Measurements from ENCODE around the gene KRTAP10-5. TPM values are rescaled to one million over a fixed set of nuclear protein-coding genes. Genes with fewer than 3 reads are reported as not detected.
"Not testable (repeated sequence)": the region's sequence is repeated elsewhere in the genome, so short reads cannot be mapped to it uniquely, and the experiment has no call there.

The KRTAP10-5 gene
- not detected for total RNA-seq

- peaks cover 32% of the 10 kb centered on the region for H3K9me3 Mint-ChIP-seq
- H3K4me1 Mint-ChIP-seq (ENCODE audit: low read depth), result peaks cover 10% of the 10 kb centered on the region
- H3K36me3 Mint-ChIP-seq (ENCODE audit: low read depth); intact Hi-C loops (cut with micrococcal nuclease); CTCF ChIA-PET; H3K4me3 Mint-ChIP-seq; H3K27me3 Mint-ChIP-seq (ENCODE audit: low read depth); DNase-seq; H3K27ac Mint-ChIP-seq: not testable (repeated sequence)
Measured at GRCh38 chr21:44580231-44580821, at the start of gene KRTAP10-5. Gene KRTAP10-5 (minus strand): TSS chr21:44580604. CDS start chr21:44580578, 26 bp downstream.

GRCh38 chr21:44628707-44629391 lies 48.4 kb upstream of the KRTAP10-5 start:
- intact Hi-C loops (cut with micrococcal nuclease), result loop anchor here (2.0 kb wide), 1 partner anchor 78 kb away; the partner anchor contains the start of gene KRTAP10-2
- CTCF ChIA-PET, result interaction anchor here (0.9 kb wide), 1 partner anchor 17 kb away, joined by 3 read pairs; the partner anchor contains the start of gene KRTAP10-8
- Mint-ChIP-seq H3K27ac (no peak overlapping the region), H3K27me3 (ENCODE audit: low read depth) (no peaks in the 10 kb centered on the region), H3K9me3 (peaks cover 41% of the 10 kb centered on the region), H3K4me3 (no peak overlapping the region), H3K4me1 (ENCODE audit: low read depth) (peaks cover 25% of the 10 kb centered on the region), H3K36me3 (ENCODE audit: low read depth) (peaks cover 3% of the 10 kb centered on the region)
- no peak for DNase-seq

- peaks cover 25% of the 10 kb centered on the region for H3K4me1 Mint-ChIP-seq (ENCODE audit: low read depth)
- not testable (repeated sequence) for H3K27me3 Mint-ChIP-seq (ENCODE audit: low read depth); DNase-seq; H3K27ac Mint-ChIP-seq; H3K4me3 Mint-ChIP-seq; H3K36me3 Mint-ChIP-seq (ENCODE audit: low read depth)
- intact Hi-C loops (cut with micrococcal nuclease), result loop anchor here (2.0 kb wide), 1 partner anchor 77 kb away; the partner anchor contains the start of gene KRTAP10-2
- H3K9me3 Mint-ChIP-seq, result peaks cover 44% of the 10 kb centered on the region
- CTCF ChIA-PET, result interaction anchor here (0.8 kb wide), 1 partner anchor 118 kb away, joined by 4 read pairs; no protein-coding TSS in a partner anchor
Measured at GRCh38 chr21:44627831-44628233, 47.4 kb upstream of the KRTAP10-5 start.

GRCh38 chr21:44627181-44627822 lies 46.9 kb upstream of the KRTAP10-5 start:
- intact Hi-C loops (cut with micrococcal nuclease); DNase-seq; H3K27me3 Mint-ChIP-seq (ENCODE audit: low read depth); H3K36me3 Mint-ChIP-seq (ENCODE audit: low read depth); H3K4me3 Mint-ChIP-seq; H3K27ac Mint-ChIP-seq: not testable (repeated sequence)
- peaks cover 25% of the 10 kb centered on the region for H3K4me1 Mint-ChIP-seq (ENCODE audit: low read depth)
- CTCF ChIA-PET, result interaction anchor here (0.8 kb wide), 1 partner anchor 117 kb away, joined by 4 read pairs; no protein-coding TSS in a partner anchor
- H3K9me3 Mint-ChIP-seq, result peaks cover 47% of the 10 kb centered on the region

- CTCF ChIA-PET, result interaction anchor here (0.8 kb wide), 1 partner anchor 117 kb away, joined by 4 read pairs; no protein-coding TSS in a partner anchor
- H3K27me3 Mint-ChIP-seq (ENCODE audit: low read depth), result no peaks in the 10 kb centered on the region
Measured at GRCh38 chr21:44626673-44627143, 46.3 kb upstream of the KRTAP10-5 start, which contains the start of gene KRTAP10-9. Gene KRTAP10-9 (plus strand): TSS chr21:44627093. CDS start chr21:44627172, 79 bp downstream.

GRCh38 chr21:44626262-44626661 lies 45.9 kb upstream of the KRTAP10-5 start:
- Mint-ChIP-seq H3K27me3 (ENCODE audit: low read depth) (no peaks in the 10 kb centered on the region), H3K27ac (no peak overlapping the region), H3K4me1 (ENCODE audit: low read depth) (peaks cover 25% of the 10 kb centered on the region), H3K9me3 (peaks cover 42% of the 10 kb centered on the region), H3K4me3 (no peak overlapping the region), H3K36me3 (ENCODE audit: low read depth) (peaks cover 3% of the 10 kb centered on the region)
- intact Hi-C loops (cut with micrococcal nuclease), result no loop called here
- CTCF ChIA-PET, result no interaction called here
- no peak for DNase-seq

More at GRCh38 chr21:44626673-44627143, 46.3 kb upstream of the KRTAP10-5 start, which contains the start of gene KRTAP10-9:
- Mint-ChIP-seq H3K27ac (no peak within 1 kb of the TSS), H3K4me1 (ENCODE audit: low read depth) (peaks cover 25% of the 10 kb centered on the region), H3K9me3 (peaks cover 44% of the 10 kb centered on the region), H3K36me3 (ENCODE audit: low read depth) (peaks cover 3% of the 10 kb centered on the region), H3K4me3 (no peak within 1 kb of the TSS)
- DNase-seq, result no peak
- intact Hi-C loops (cut with micrococcal nuclease), result no loop called here

- H3K4me1 Mint-ChIP-seq (ENCODE audit: low read depth), result peaks cover 25% of the 10 kb centered on the region
- no peak overlapping the region for H3K27ac Mint-ChIP-seq
- no peaks in the 10 kb centered on the region for H3K27me3 Mint-ChIP-seq (ENCODE audit: low read depth)
- intact Hi-C loops (cut with micrococcal nuclease), result no loop called here
- H3K4me3 Mint-ChIP-seq, result no peak overlapping the region
- CTCF ChIA-PET, result no interaction called here
- peaks cover 2% of the 10 kb centered on the region for H3K36me3 Mint-ChIP-seq (ENCODE audit: low read depth)
- peaks cover 39% of the 10 kb centered on the region for H3K9me3 Mint-ChIP-seq
- no peak for DNase-seq
Measured at GRCh38 chr21:44625756-44626155, 45.4 kb upstream of the KRTAP10-5 start.

- no peak overlapping the region for H3K4me3 Mint-ChIP-seq
- no peaks in the 10 kb centered on the region for H3K27me3 Mint-ChIP-seq (ENCODE audit: low read depth)
- DNase-seq, result no peak
- intact Hi-C loops (cut with micrococcal nuclease), result no loop called here
- CTCF ChIA-PET, result no interaction called here
- peaks cover 22% of the 10 kb centered on the region for H3K4me1 Mint-ChIP-seq (ENCODE audit: low read depth)
- no peak overlapping the region for H3K27ac Mint-ChIP-seq
- peaks cover 16% of the 10 kb centered on the region for H3K36me3 Mint-ChIP-seq (ENCODE audit: low read depth)
- H3K9me3 Mint-ChIP-seq, result peaks cover 46% of the 10 kb centered on the region
Measured at GRCh38 chr21:44623575-44623974, 43.2 kb upstream of the KRTAP10-5 start.

GRCh38 chr21:44619886-44620285 lies 39.5 kb upstream of the KRTAP10-5 start:
- CTCF ChIA-PET, result interaction anchor here (1.2 kb wide), 1 partner anchor 18 kb away, joined by 3 read pairs; no protein-coding TSS in a partner anchor
- no peak for DNase-seq
- H3K27me3 Mint-ChIP-seq (ENCODE audit: low read depth), result no peaks in the 10 kb centered on the region
- H3K36me3 Mint-ChIP-seq (ENCODE audit: low read depth), result peaks cover 16% of the 10 kb centered on the region
- H3K4me3 Mint-ChIP-seq, result no peak overlapping the region
- peak overlapping the region; percentile 93 for H3K27ac Mint-ChIP-seq
- H3K9me3 Mint-ChIP-seq, result peaks cover 47% of the 10 kb centered on the region
- peaks cover 40% of the 10 kb centered on the region for H3K4me1 Mint-ChIP-seq (ENCODE audit: low read depth)
- intact Hi-C loops (cut with micrococcal nuclease), result loop anchor here (1.0 kb wide), 2 partner anchors 38 to 73 kb away; no protein-coding TSS in a partner anchor

GRCh38 chr21:44618909-44619308 lies 38.5 kb upstream of the KRTAP10-5 start:
- H3K4me1 Mint-ChIP-seq (ENCODE audit: low read depth), result peaks cover 40% of the 10 kb centered on the region
- CTCF ChIA-PET, result interaction anchor here (0.7 to 1.2 kb wide), 5 partner anchors 17 to 182 kb away, joined by 3 read pairs; partner anchors contain the start of gene UBE2G2
- intact Hi-C loops (cut with micrococcal nuclease), result loop anchor here (1.0 kb wide), 2 partner anchors 39 to 72 kb away; no protein-coding TSS in a partner anchor
- H3K4me3 Mint-ChIP-seq, result peak overlapping the region; percentile 53
- H3K27ac Mint-ChIP-seq, result peak overlapping the region; percentile 93
- no peaks in the 10 kb centered on the region for H3K27me3 Mint-ChIP-seq (ENCODE audit: low read depth)
- peak; percentile 77 for DNase-seq
- H3K36me3 Mint-ChIP-seq (ENCODE audit: low read depth), result peaks cover 16% of the 10 kb centered on the region
- H3K9me3 Mint-ChIP-seq, result peaks cover 37% of the 10 kb centered on the region

GRCh38 chr21:44618504-44618903 lies 38.1 kb upstream of the KRTAP10-5 start:
- H3K4me1 Mint-ChIP-seq (ENCODE audit: low read depth), result peaks cover 40% of the 10 kb centered on the region
- H3K36me3 Mint-ChIP-seq (ENCODE audit: low read depth), result peaks cover 16% of the 10 kb centered on the region
- intact Hi-C loops (cut with micrococcal nuclease), result no loop called here

More at GRCh38 chr21:44618504-44618903, 38.1 kb upstream of the KRTAP10-5 start:
- Mint-ChIP-seq H3K27me3 (ENCODE audit: low read depth) (no peaks in the 10 kb centered on the region), H3K4me3 (peak overlapping the region; percentile 53), H3K27ac (peak overlapping the region; percentile 93), H3K9me3 (peaks cover 33% of the 10 kb centered on the region)
- DNase-seq, result peak; percentile 18
- CTCF ChIA-PET, result interaction anchor here (0.7 to 1.2 kb wide), 4 partner anchors 33 to 183 kb away, joined by 3 read pairs; partner anchors contain the start of gene UBE2G2
